Activated CD8-positive, alpha-beta T cell treated with anti-CD3 and anti-CD28 coated beads for 36 hours (primary cell): ENCODE data around the gene CAPN10. TPM values are rescaled to one million over a fixed set of nuclear protein-coding genes. Genes with fewer than 3 reads are reported as not detected.

Experiments used
- ATAC-seq: fragments of 200-7000 bp; cut with Tn5 transposase; one replicate; pipeline ENCODE4 v1.10.0; 2021; ENCODE audit warnings: mild to moderate bottlenecking, moderate library complexity
- CTCF ChIA-PET: fragments of 350-600 bp; sonication (Branson Sonifier 250); formaldehyde crosslinking; loops from one replicate; lab custom pipeline; 2021; ENCODE audit warnings: antibody characterized with exemption; lab: Charles Lee
- POLR2A ChIA-PET: fragments of 350-600 bp; sonication (Branson Sonifier 250); formaldehyde crosslinking; loops from one replicate; lab custom pipeline; 2021; ENCODE audit warnings: antibody characterized with exemption; lab: Charles Lee
- DNase-seq: peaks from one replicate; pipeline ENCODE4 v3.0.0-alpha.2; 2020
- H3K27ac Mint-ChIP-seq: one replicate; pipeline ENCODE4 v1.8.0; 2021; ENCODE audit warnings: mild to moderate bottlenecking, mixed read lengths
- H3K27me3 Mint-ChIP-seq: one replicate; pipeline ENCODE4 v1.8.0; 2021; ENCODE audit warnings: mixed read lengths
- H3K36me3 Mint-ChIP-seq: one replicate; pipeline ENCODE4 v1.8.0; 2021; ENCODE audit warnings: low read depth, mixed read lengths
- H3K4me1 Mint-ChIP-seq: one replicate; pipeline ENCODE4 v1.8.0; 2021; ENCODE audit warnings: low read depth, mixed read lengths
- H3K4me3 Mint-ChIP-seq: one replicate; pipeline ENCODE4 v1.8.0; 2021; ENCODE audit warnings: mild to moderate bottlenecking, moderate library complexity, mixed read lengths
- H3K9me3 Mint-ChIP-seq: one replicate; pipeline ENCODE4 v1.8.0; 2021; ENCODE audit warnings: mixed read lengths
- intact Hi-C: fragments of 100-400 bp; cut with micrococcal nuclease; formaldehyde crosslinking; loops from one replicate; pipeline ENCODE4 v1.10.0; 2022
- total RNA-seq, 2 experiments: library from RNA; stranded (reverse); gene quantifications; one replicate each; pipeline ENCODE4 v1.2.3, GENCODE V29; 2021
- TF ChIP-seq, protein P1 (sequence below): fragments of 200-600 bp; IDR thresholded peaks from one replicate; pipeline ENCODE4 v1.8.0; 2022; ENCODE audit warnings: antibody characterized with exemption, mild to moderate bottlenecking

CAPN10 gene
- total RNA-seq, 2 experiments from 2014 or later = 26.8 to 29.1 TPM

DNA sequence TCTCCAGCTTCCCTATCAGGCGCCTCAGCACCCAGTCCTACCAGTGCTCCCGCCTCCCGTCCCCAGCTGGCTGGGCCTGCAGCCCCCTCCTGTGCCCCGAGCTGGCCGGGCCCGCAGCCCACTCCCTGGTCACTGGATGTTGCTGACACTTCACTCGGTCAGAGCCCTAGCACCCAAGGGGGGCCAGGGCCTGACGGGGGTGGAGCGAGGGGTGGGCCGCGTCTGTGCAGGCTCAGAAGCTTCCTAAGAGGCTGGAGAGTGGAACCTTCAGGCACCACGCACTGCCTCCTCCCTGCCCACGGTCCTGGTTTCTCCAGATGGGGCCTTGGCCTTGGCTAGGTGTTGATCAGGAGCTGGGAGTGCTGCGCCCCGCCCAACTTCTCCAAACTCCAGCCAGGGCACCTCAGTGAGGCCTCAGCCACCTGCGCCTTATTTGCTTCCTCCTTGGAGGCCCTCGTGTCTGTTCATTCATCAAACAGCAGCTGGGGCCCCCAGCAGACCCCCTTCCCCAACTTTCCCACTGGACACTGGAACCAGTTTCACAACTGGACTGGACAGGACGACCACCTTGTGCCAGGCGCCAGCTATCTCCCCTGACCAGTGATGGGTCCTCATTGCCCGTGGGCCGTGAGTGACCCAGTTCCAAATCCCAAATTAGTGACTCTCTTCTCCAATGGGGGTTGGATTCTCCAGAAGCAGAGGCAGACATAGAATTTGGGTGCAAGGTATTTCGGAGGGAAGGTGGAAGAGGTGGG is 16.7 kb downstream of the CAPN10 start:
- Mint-ChIP-seq H3K27ac (no peak overlapping the region), H3K4me1 (no peaks in the 10 kb centered on the region), H3K36me3 (no peaks in the 10 kb centered on the region), H3K27me3 (no peaks in the 10 kb centered on the region), H3K9me3 (no peaks in the 10 kb centered on the region), H3K4me3 (no peak overlapping the region)
- intact Hi-C loops = no loop called here
- ChIA-PET POLR2A (no interaction called here), CTCF (no interaction called here)
- TF ChIP-seq, protein P1, sequence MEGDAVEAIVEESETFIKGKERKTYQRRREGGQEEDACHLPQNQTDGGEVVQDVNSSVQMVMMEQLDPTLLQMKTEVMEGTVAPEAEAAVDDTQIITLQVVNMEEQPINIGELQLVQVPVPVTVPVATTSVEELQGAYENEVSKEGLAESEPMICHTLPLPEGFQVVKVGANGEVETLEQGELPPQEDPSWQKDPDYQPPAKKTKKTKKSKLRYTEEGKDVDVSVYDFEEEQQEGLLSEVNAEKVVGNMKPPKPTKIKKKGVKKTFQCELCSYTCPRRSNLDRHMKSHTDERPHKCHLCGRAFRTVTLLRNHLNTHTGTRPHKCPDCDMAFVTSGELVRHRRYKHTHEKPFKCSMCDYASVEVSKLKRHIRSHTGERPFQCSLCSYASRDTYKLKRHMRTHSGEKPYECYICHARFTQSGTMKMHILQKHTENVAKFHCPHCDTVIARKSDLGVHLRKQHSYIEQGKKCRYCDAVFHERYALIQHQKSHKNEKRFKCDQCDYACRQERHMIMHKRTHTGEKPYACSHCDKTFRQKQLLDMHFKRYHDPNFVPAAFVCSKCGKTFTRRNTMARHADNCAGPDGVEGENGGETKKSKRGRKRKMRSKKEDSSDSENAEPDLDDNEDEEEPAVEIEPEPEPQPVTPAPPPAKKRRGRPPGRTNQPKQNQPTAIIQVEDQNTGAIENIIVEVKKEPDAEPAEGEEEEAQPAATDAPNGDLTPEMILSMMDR = no peak
- DNase-seq = no peak
- ATAC-seq = no peak

DNA sequence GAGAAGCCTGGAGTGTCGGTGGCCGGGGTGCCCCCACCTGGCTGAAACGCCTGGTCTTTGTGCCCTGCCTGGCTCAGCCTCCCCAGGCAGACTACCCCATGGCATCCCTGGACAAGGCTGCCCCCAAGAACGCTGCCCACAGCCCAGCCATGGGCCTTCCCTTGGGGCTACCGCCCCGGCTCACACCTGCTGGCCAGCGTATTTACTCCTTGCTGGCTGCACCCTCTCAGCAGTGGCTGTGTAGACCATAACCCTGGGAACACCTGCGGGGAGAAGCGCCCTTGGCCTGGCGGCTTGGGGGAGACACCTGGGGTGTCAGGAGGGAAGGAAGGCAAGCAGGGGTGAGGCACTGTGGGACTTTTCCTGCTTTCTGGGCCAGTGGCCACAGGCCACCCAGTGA is 17.3 kb downstream of the CAPN10 start:
- H3K27ac Mint-ChIP-seq = no peak overlapping the region
- H3K9me3 Mint-ChIP-seq = no peaks in the 10 kb centered on the region
- no peak for ATAC-seq
- intact Hi-C loops = no loop called here
- H3K4me3 Mint-ChIP-seq = no peak overlapping the region
- H3K27me3 Mint-ChIP-seq = no peaks in the 10 kb centered on the region
- H3K4me1 Mint-ChIP-seq = no peaks in the 10 kb centered on the region
- TF ChIP-seq, protein P1 = no peak
- ChIA-PET POLR2A (no interaction called here), CTCF (no interaction called here)
- DNase-seq = no peak
- no peaks in the 10 kb centered on the region for H3K36me3 Mint-ChIP-seq

DNA sequence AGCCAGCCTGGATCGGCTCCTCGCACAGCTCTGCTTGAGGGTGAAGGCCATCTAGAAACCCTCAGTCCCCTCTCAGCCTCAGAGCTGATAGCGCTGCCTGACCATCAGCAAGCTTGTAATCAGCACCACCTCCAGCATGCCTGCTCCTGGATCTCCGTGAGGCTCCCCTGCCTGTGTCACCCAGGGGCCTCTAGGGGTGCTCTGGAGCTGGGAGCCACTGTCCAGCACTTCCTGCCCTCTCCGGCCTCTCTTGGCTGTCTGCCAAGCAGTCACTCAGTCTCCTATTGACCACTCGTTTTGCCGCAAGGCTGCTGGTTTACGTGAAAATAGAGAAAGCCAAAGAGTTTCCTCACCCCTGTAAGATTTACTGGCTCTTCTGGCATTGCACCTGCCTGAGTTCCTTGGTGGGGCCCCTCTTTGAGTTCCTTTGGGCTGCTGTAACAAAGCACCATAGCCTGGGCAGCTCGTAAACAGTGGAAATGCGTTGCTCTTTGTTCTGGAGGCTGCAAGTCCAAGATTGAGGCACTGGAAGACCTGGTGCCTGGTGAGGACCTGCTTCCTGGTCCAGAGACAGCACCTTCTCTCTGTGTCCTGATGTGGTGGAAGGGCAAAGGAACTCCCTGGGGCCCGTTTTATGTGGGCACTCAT is 17.9 kb downstream of the CAPN10 start:
- ChIA-PET CTCF (no interaction called here), POLR2A (no interaction called here)
- DNase-seq = peak; percentile 4
- H3K9me3 Mint-ChIP-seq = no peaks in the 10 kb centered on the region
- no peak overlapping the region for H3K27ac Mint-ChIP-seq
- intact Hi-C loops = no loop called here
- H3K4me1 Mint-ChIP-seq = peaks cover 4% of the 10 kb centered on the region
- no peak for ATAC-seq
- no peaks in the 10 kb centered on the region for H3K27me3 Mint-ChIP-seq
- TF ChIP-seq, protein P1 = no peak
- no peak overlapping the region for H3K4me3 Mint-ChIP-seq
- H3K36me3 Mint-ChIP-seq = no peaks in the 10 kb centered on the region

DNA sequence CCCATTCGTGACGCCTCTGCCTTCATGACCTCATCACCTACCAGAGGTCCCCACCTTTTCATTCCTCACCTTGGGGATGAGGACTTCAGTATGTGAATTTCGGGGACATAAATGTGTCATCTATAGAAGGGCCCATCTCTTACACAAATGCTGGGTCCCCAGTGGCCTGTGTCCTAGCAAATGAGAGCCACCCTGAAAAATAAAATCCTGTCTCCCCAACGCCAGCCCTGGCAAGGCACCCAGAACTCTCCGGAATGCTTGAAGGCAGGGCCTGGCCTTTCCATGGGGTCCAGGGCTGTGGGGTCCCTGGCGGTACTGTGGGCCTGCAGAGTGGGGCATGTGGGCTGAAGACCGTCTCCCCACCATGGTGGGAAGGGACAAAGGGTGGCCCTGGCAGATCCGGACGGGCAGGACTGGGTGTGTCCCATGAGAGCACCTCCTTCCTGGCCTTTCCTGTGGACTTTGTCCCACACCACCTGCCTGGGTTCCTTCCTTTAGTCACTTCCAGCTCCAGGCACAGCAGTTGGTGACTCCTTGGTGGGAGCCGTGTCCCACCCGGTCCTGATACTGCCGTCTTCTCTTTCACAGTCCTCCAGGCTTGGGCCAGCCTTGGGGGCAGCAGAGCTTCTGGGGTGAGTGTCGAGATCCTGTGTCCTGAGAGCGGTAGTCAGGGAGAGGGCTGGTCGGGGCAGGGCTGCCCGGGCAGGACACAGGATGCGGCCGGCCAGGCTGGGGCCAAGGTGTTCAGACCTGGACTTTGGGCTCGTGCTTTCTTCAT is 18.6 kb downstream of the CAPN10 start:
- CTCF ChIA-PET = interaction anchor here (1.0 to 1.5 kb wide), 2 partner anchors 10 to 40 kb away, joined by 3 to 4 read pairs; no protein-coding TSS in a partner anchor
- no peak overlapping the region for H3K27ac Mint-ChIP-seq

More for the DNA sequence above, 18.6 kb downstream of the CAPN10 start:
- no peak overlapping the region for H3K4me3 Mint-ChIP-seq
- ATAC-seq (no peak), DNase-seq (no peak)
- peaks cover 4% of the 10 kb centered on the region for H3K4me1 Mint-ChIP-seq
- TF ChIP-seq, protein P1 = no peak
- no peaks in the 10 kb centered on the region for H3K36me3 Mint-ChIP-seq
- no peaks in the 10 kb centered on the region for H3K9me3 Mint-ChIP-seq
- intact Hi-C loops = no loop called here
- POLR2A ChIA-PET = interaction anchor here (0.9 to 1.2 kb wide), 2 partner anchors 17 to 19 kb away, joined by 3 read pairs; no protein-coding TSS in a partner anchor
- no peaks in the 10 kb centered on the region for H3K27me3 Mint-ChIP-seq
